Endometrium (tissue), 2 donors: ENCODE data around the gene SNAI3.

Experiments used
- FAIRE-seq: peaks from 2 replicates; lab custom pipeline; 2012; peaks lifted over from hg19 to GRCh38; lab: Jason Lieb, UNC
- donor health status: control.
- donor health status: control.

SNAI3 gene

GRCh38 chr16:88650749-88651275 lies 35.5 kb downstream of the SNAI3 start, which contains the start of gene CYBA:
CYBA (minus strand) TSS chr16:88651053; CDS start chr16:88651013, 40 bp downstream.
- FAIRE-seq, result no peak

- no peak for FAIRE-seq
These were observed 36.2 kb downstream of the SNAI3 start for GRCh38 chr16:88649924-88650748.

- no peak for FAIRE-seq
These were observed 36.9 kb downstream of the SNAI3 start for GRCh38 chr16:88649195-88649923.

DNA sequence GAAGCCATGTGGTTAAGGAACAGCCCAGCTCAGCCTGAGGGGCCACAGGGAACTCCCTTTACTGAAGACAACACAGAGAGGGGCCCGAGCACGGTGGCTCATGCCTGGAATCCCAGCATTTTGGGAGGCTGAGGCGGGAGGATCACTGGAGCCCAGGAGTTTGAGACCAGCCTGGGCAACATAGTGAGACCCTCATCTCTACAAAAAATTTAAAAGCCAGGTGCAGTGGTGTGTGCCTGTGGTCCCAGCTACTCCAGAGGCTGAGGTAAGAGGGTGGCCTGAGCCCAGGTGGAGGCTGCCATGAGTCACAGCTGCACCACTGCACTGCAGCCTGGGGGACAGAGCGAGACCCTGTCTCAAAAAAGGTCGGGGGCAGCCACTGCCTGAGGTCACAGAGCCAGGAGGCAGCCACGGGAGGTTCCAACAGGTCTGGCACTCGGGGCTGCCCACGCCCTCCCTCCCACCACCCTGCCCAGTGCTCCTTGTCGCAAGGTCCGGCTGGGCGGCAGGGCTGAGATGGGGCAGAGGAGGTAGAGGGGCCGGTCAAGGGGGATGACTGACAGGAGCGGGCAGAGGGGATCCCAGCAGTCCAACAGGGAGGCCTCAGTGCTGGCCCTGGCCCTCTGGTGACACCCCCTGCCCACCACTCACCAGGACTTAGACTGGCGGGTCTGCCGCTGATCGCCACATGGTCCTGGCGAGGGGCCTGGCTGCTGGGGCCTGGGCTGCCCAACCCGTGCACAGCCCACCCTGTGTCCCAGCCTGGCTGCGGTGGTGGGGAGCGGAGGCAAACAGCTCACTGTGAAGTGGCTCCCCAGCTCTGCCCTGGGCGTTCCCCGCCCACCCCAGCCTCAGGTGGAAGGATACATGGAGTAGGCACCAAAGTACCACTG lies 38.9 kb downstream of the SNAI3 start:
- FAIRE-seq, result no peak

DNA sequence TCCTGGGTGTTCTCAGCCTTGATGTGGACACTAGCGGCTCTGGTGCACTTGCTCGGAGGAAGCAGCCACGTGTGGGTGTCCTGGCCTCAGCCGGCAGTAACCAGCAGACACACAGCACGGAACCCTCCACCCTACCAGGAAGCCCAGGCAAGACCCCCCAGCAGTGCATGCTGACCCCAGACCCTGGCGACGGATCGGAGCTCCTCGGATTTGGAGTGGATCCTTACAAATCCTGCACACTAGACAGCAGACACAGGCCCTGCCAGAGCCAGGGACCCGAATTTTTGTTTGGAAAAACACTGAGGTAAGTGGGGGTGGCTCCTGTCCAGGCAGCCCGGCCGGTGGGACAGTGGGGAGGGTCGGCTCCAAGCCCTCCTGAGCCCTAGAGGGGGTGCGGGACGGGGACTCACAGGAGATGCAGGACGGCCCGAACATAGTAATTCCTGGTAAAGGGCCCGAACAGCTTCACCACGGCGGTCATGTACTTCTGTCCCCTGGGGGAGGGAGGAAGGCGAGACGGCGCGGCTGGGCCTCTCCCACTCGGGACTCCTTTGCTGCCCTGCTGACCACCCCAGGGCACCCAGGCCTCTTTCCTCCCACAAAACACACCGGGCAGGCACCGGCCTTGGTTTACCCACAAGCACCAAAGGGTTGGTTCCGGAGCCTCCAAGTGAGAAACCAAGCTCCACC lies 39.8 kb downstream of the SNAI3 start:
- FAIRE-seq, result no peak

DNA sequence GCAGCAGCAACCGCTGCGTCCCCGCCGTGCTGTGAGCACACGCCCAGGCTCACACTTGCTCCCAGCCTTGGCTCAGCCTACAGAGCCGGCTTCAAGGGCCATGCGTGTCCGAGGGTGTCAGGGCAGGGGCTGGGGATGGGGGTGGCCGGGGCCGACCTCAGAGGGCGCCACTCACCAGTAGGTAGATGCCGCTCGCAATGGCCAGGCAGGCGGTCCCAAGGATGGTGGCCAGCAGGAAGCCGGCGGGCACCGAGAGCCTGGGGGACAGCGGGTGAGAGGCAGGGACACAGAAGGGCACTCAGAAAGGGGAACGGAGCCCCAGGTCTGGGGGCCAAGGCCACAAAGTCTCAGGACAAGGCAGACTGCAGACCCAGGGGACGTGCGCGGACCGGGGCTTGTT lies 40.4 kb downstream of the SNAI3 start:
- no peak for FAIRE-seq

DNA sequence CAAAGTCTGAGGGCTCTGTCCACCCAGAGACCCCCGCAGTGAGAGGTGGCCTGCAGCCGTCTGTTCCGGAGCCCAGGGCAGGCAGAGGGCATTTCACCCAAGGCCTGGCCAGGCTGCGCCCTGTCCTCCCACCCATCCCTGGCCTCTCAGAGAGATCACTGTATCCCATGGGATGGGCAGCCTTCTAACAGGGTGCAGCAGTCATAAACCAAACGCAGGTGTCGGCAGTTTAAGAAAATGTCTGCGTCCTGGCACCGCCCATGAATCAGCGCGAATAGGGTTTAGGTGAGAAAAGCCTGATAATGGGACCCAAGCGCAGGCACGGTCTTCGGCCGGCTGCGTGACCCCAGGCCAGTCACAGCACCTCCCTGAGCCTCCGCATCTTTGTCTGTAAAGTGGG lies 40.9 kb downstream of the SNAI3 start:
- FAIRE-seq, result no peak

GRCh38 chr16:88643644-88643932 lies 42.7 kb downstream of the SNAI3 start:
- FAIRE-seq, result no peak

DNA sequence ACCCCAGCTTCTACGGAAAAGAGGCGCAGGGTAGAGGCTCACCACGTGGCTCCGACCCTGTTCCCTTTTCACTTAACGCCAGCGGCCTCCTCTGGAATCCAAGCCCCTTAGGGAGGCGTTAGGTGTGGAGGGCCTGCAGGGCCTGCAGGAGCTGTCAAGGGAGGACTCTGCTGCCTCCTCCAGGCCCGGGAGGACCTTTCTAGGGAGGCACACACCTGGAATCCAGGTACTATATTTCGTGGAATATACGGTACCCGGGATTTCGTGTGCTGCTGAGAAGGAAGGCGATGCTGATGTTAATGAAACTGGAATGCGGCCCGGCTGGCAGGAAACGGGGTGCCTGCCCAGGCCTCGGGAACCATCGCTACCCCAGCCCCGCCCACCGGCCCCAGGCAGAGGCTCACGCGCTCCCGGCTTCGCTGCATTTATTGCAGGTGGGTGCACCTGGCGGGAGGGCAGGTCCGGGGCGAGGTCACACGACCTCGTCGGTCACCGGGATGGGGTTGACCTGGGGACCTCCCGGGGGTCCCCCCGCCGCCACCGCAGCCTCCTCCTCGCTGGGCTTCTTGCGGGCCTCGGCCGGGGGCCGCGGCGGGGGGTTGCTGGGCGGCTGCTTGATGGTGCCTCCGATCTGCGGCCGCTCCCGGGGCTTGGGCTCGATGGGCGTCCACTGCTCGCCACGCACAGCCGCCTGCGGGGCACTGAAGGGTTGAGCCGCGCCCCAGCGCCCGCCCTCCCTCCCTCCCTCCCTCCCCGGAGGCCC lies 43.2 kb downstream of the SNAI3 start:
- FAIRE-seq, result no peak

GRCh38 chr16:88640498-88641247 lies 45.6 kb downstream of the SNAI3 start:
- no peak for FAIRE-seq

GRCh38 chr16:88640039-88640495 lies 46.2 kb downstream of the SNAI3 start:
- no peak for FAIRE-seq

- no peak for FAIRE-seq
These were observed 46.9 kb downstream of the SNAI3 start for GRCh38 chr16:88639231-88640038.

- no peak for FAIRE-seq
These were observed 47.7 kb downstream of the SNAI3 start, which contains the start of gene IL17C for GRCh38 chr16:88638323-88639230. IL17C (plus strand) TSS chr16:88638572; CDS start chr16:88638642, 70 bp downstream.

DNA sequence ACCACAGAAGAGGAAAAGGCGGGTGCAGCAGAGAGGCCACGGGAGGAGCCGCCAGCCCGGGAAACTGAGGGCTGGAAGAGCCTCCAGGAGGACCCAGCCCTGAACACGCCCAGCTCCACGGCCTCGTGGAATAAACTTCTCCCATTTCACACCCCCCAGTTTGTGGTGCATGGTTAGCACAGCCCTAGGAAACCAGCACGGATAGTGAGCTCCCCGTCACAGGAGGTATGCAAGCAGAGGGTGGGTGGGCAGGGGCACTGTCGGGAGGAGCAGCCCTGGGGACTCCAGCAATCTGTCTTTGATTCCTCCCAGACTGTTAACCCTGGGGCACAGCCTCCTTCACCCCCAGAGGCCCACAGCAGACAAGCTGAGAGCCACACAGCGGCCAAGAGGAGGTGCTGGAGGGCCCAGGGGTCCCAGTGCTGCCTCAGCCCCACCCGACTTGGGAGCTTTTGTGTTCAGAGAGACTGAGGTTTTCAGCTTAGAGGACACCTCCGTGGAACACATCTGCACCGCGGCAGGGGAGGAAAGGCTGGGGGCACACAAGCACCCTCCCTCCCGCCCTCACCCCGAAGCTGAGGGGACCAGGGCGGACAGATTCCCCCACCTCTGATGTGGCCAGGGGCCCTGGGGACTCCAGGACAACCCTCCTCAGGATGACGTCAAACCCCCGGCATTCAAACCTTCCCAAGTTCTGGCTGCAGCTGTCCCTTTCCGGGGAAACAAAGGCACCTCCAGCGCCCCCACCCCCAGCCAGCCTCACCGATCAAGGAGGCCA lies 49.6 kb downstream of the SNAI3 start:
- FAIRE-seq, result no peak

DNA sequence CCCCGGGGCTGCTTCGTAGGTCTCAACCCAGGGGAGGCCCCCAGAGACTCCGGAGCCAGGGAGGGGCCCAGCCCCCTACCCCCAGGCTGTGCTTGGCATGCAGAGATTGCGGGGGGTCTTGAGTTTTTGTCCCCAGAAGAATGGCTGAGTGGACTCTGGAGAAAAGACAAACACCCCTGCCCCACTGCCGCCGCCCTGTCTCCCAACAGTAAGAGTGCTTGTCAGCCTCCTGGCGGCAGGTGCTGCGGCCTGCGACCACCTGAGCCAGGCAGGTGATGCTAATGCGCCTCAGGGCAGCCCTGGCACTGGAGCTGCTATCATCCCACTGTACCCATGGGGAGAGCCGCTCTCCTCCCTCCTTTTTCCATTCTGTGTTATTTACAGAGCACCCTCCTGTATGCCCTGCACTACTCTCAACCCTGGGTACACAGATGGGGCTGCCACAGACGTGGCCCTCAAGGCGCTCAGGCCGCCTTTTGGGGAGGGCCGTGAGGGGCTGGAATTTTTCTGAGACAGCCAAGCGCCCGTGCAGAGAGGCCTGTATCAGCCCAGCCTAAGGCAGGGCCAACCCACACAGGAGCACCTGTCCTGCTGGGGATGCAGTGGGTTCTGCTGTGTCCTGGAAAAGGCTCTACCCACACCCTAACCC lies 50.5 kb downstream of the SNAI3 start:
- FAIRE-seq, result no peak

DNA sequence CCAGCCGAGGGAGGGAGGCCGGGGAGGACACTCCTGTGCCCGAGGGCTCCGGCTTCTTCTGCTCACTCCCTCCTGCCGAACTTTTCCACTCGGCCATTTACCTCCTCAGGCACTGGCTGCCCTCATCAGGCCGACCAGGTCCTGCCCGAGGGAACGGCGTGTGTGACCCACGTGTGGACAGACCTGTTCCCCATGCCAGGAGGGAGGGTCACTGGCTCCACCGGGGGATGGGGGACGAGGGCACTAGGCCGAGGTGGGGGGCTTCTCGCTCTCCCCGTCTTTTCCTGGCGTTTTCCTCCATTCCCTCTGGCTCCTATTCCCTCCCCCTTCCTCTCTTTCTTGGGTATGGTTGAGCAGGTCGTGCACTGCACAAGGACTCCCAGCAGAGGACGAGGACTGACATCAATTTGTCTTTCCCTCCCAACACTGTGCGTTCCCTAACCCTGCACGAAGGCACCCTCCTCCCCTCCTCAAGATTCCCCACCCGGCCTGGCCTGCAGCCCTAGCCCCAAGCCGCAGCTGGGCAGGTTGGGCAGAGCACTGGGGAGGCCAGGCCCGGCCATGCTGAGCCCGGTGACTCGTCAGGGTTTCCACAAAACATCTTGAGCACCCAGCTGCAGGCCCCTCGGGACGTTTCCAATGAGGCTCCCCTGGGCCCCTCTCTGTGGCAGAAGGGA lies 51.2 kb downstream of the SNAI3 start:
- FAIRE-seq, result no peak
